Gastrocnemius medialis (tissue), 4 donors: ENCODE results near the gene USP7.
"Not testable (repeated sequence)": the region's sequence is repeated elsewhere in the genome, so short reads cannot be mapped to it uniquely, and the experiment has no call there.

Experiments used
- CTCF ChIP-seq, 5 experiments: fragments of 450-650 bp in 3 of 5; fragments of 200-600 bp in 2 of 5; sonication (generic) in 2 of 5; IDR thresholded peaks in 4 of 5; conservative IDR thresholded peaks in 1 of 5; 1 replicate in 4 of 5; 2 replicates in 1 of 5; pipeline ENCODE4 v1.5.1; 2016 to 2019; ENCODE audit warnings: antibody characterized with exemption in 5 of 5, mild to moderate bottlenecking in 3 of 5, moderate library complexity in 3 of 5
- POLR2A ChIP-seq, 2 donors: fragments of 450-650 bp; IDR thresholded peaks; one replicate each; pipeline ENCODE4 v1.6.1; 2017; ENCODE audit warnings: antibody characterized with exemption in 2 of 2, mild to moderate bottlenecking in 2 of 2, moderate library complexity in 2 of 2

- not testable (repeated sequence) for TF ChIP-seq POLR2A (IDR thresholded peaks at IDR 0.05); CTCF (IDR thresholded peaks at IDR 0.05 in 4 of 5, conservative IDR thresholded peaks at IDR 0.05 in 1 of 5)
These were observed 120.4 kb downstream of the USP7 start for GRCh38 chr16:8843296-8843695.
